Endometrial microvascular endothelial cells (primary cell): ENCODE data around the gene JARID2. TPM values are rescaled to one million over a fixed set of nuclear protein-coding genes. Genes with fewer than 3 reads are reported as not detected.

Experiments
- in situ Hi-C: cut with HindIII; loops from 2 replicates; pipeline ENCODE4 v1.10.0; 2017; ENCODE audit warnings: low sequenced_read_pairs, low pct_unique_long_range_greater_than_20kb; ENCODE audit errors: inconsistent ontology term
- total RNA-seq: library from RNA; depleted of rRNA; stranded (reverse); fragments of >200 nt; gene quantifications from one replicate; pipeline ENCODE4 v1.2.3, GENCODE V29; 2015; ENCODE audit errors: inconsistent ontology term

Gene JARID2
- total RNA-seq, 1 donor from 2014 or later = 3.8 TPM

- in situ Hi-C loops = no loop called here
These were observed 300.7 kb downstream of the JARID2 start for GRCh38 chr6:15546591-15546990.

GRCh38 chr6:15547400-15547799, 301.5 kb downstream of the JARID2 start:
- in situ Hi-C loops = no loop called here

GRCh38 chr6:15549371-15549770, 303.5 kb downstream of the JARID2 start:
- in situ Hi-C loops = no loop called here

GRCh38 chr6:15550546-15551123, 304.8 kb downstream of the JARID2 start:
- in situ Hi-C loops = no loop called here

GRCh38 chr6:15551262-15551661, 305.4 kb downstream of the JARID2 start:
- in situ Hi-C loops = no loop called here

GRCh38 chr6:15551798-15552197, 305.9 kb downstream of the JARID2 start:
- in situ Hi-C loops = no loop called here

- in situ Hi-C loops = no loop called here
These were observed 307.2 kb downstream of the JARID2 start for GRCh38 chr6:15553031-15553430.

- in situ Hi-C loops = no loop called here
These were observed 307.9 kb downstream of the JARID2 start for GRCh38 chr6:15553736-15554294.

- in situ Hi-C loops = no loop called here
These were observed 308.8 kb downstream of the JARID2 start for GRCh38 chr6:15554728-15555100.

- in situ Hi-C loops = no loop called here
These were observed 309.5 kb downstream of the JARID2 start for GRCh38 chr6:15555101-15556038.

GRCh38 chr6:15556711-15557110, 310.8 kb downstream of the JARID2 start:
- in situ Hi-C loops = no loop called here

GRCh38 chr6:15557174-15557573, 311.3 kb downstream of the JARID2 start:
- in situ Hi-C loops = no loop called here

- in situ Hi-C loops = no loop called here
These were observed 314.8 kb downstream of the JARID2 start for GRCh38 chr6:15560713-15561112.

- in situ Hi-C loops = no loop called here
These were observed 315.8 kb downstream of the JARID2 start for GRCh38 chr6:15561447-15562199.

- in situ Hi-C loops = no loop called here
These were observed 317.1 kb downstream of the JARID2 start for GRCh38 chr6:15562977-15563376.

- in situ Hi-C loops = no loop called here
These were observed 323.4 kb downstream of the JARID2 start for GRCh38 chr6:15569035-15569995.

GRCh38 chr6:15570171-15570570, 324.3 kb downstream of the JARID2 start:
- in situ Hi-C loops = no loop called here
